KMS-11 (cell line): ENCODE data around the gene CLEC3B.

Source experiments
- H2AFZ ChIP-seq: fragments of 200-600 bp; sonication (generic); 2 replicates; pipeline ENCODE4 v1.6.1; 2016; ENCODE audit warnings: antibody characterized with exemption, mixed run types, low read depth
- H3K27ac ChIP-seq: fragments of 200-600 bp; sonication (generic); 2 replicates; pipeline ENCODE4 v1.6.1; 2016; ENCODE audit warnings: mild to moderate bottlenecking, mixed run types
- H3K27me3 ChIP-seq: fragments of 200-600 bp; sonication (generic); 2 replicates; pipeline ENCODE4 v1.6.1; 2017; ENCODE audit warnings: mild to moderate bottlenecking, low read depth, mixed run types, moderate library complexity; ENCODE audit not compliant: insufficient read depth
- H3K36me3 ChIP-seq: fragments of 200-600 bp; sonication (generic); 2 replicates; pipeline ENCODE4 v1.6.1; 2017; ENCODE audit warnings: mild to moderate bottlenecking, mixed run types; ENCODE audit not compliant: insufficient read depth
- H3K4me1 ChIP-seq: fragments of 200-600 bp; sonication (generic); 2 replicates; pipeline ENCODE4 v1.6.1; 2016; ENCODE audit warnings: mild to moderate bottlenecking, low read depth, mixed run types; ENCODE audit not compliant: poor library complexity, severe bottlenecking
- H3K4me2 ChIP-seq: fragments of 200-600 bp; sonication (generic); 2 replicates; pipeline ENCODE4 v1.7.0; 2016; ENCODE audit warnings: mild to moderate bottlenecking, mixed run types
- H3K4me3 ChIP-seq: fragments of 200-600 bp; sonication (generic); IDR thresholded peaks from 2 replicates; pipeline ENCODE4 v1.6.1; 2017; ENCODE audit warnings: low read depth, low read length, mixed read lengths; ENCODE audit not compliant: insufficient read depth
- H3K79me2 ChIP-seq: fragments of 200-600 bp; sonication (generic); 2 replicates; pipeline ENCODE4 v1.6.1; 2016; ENCODE audit warnings: low read depth, mixed run types; ENCODE audit not compliant: insufficient read depth
- H3K9ac ChIP-seq: fragments of 200-600 bp; sonication (generic); 2 replicates; pipeline ENCODE4 v1.6.1; 2016; ENCODE audit warnings: mild to moderate bottlenecking, mixed run types
- H4K20me1 ChIP-seq: fragments of 200-600 bp; sonication (generic); 2 replicates; pipeline ENCODE4 v1.6.1; 2016; ENCODE audit warnings: mild to moderate bottlenecking, mixed run types; ENCODE audit not compliant: insufficient read depth
- TF ChIP-seq, protein P1 (sequence below): fragments of 200-600 bp; sonication (generic); conservative IDR thresholded peaks from 2 replicates; pipeline ENCODE4 v1.6.1; 2017; ENCODE audit warnings: low read depth, mild to moderate bottlenecking, antibody characterized with exemption, low read length, moderate library complexity, mixed read lengths

CLEC3B gene

DNA sequence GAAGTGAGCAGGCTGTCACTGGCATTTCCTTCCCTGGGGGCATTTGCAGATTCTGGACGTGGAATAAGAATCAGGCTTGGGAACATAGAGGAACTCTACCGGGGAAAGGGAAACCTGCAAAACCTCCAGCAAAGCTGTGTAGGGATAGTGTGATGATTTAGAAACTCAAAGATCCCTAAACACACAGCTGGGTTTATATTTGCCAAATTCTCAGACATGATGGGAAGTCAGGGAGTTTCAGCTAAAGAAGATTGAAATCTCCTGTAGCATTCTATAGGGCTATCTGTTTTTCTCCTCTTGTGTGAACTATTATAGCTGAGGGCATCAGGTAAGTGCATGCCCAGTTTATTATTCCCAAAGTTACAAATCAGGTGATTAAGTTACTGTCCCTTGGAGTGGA lies 9.2 kb upstream of the CLEC3B start:
- TF ChIP-seq, protein P1, sequence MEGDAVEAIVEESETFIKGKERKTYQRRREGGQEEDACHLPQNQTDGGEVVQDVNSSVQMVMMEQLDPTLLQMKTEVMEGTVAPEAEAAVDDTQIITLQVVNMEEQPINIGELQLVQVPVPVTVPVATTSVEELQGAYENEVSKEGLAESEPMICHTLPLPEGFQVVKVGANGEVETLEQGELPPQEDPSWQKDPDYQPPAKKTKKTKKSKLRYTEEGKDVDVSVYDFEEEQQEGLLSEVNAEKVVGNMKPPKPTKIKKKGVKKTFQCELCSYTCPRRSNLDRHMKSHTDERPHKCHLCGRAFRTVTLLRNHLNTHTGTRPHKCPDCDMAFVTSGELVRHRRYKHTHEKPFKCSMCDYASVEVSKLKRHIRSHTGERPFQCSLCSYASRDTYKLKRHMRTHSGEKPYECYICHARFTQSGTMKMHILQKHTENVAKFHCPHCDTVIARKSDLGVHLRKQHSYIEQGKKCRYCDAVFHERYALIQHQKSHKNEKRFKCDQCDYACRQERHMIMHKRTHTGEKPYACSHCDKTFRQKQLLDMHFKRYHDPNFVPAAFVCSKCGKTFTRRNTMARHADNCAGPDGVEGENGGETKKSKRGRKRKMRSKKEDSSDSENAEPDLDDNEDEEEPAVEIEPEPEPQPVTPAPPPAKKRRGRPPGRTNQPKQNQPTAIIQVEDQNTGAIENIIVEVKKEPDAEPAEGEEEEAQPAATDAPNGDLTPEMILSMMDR, result no peak
- Histone ChIP-seq H3K9ac (no peak overlapping the region), H3K4me1 (peaks cover 2% of the 10 kb centered on the region), H3K27ac (no peak overlapping the region), H3K4me2 (no peak overlapping the region), H3K79me2 (no peaks in the 10 kb centered on the region), H3K27me3 (no peaks in the 10 kb centered on the region), H3K4me3 (no peak overlapping the region), H4K20me1 (no peaks in the 10 kb centered on the region), H3K36me3 (no peaks in the 10 kb centered on the region), H2AFZ (no peak overlapping the region)

DNA sequence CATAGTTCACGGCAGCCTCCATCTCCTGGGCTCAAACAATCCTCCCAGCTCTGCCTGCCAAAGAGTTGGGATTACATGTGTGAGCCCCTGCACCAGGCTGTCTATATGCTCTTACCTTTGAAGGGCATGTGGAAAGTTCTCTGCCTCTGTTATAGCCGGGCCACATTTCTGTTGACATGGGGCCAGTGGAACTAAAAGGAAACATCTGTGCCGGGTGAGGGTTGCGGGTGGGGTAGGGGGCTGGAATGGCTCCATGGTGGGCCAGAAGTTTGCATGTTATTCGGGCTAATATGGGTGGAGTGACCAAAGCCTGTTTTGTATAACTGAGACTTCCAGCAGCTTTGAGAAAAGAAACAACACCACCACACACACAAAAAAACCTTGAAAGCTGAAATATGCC lies 8.3 kb upstream of the CLEC3B start:
- no peaks in the 10 kb centered on the region for H3K27me3 ChIP-seq
- no peak overlapping the region for H3K4me2 ChIP-seq
- no peaks in the 10 kb centered on the region for H3K36me3 ChIP-seq
- no peak overlapping the region for H3K27ac ChIP-seq
- TF ChIP-seq, protein P1, result no peak
- H2AFZ ChIP-seq, result no peak overlapping the region
- H3K4me3 ChIP-seq, result no peak overlapping the region
- H3K4me1 ChIP-seq, result no peaks in the 10 kb centered on the region
- no peak overlapping the region for H3K9ac ChIP-seq
- no peaks in the 10 kb centered on the region for H4K20me1 ChIP-seq
- H3K79me2 ChIP-seq, result no peaks in the 10 kb centered on the region

DNA sequence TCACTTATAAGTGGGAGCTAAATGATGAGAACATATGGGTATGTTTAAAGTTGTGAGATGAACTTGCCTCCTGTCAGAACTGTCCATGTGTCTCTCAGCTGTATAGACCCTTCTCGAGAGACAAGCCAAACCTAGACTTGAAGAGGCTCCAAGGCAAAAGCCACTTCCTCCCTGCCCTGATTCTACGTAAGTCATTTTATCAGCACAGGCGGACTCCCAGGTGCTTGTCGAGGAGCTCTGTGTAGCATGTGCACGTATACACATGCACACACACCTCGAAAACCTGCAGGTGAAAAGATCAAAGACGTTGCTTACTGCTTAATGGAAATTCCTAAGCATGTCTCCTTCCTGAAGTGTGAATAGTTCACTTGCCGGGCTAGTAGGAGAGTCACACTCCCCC lies 5.6 kb upstream of the CLEC3B start:
- H3K4me1 ChIP-seq, result no peaks in the 10 kb centered on the region
- no peaks in the 10 kb centered on the region for H3K79me2 ChIP-seq
- TF ChIP-seq, protein P1, result no peak
- no peaks in the 10 kb centered on the region for H3K36me3 ChIP-seq
- H3K4me2 ChIP-seq, result no peak overlapping the region
- no peak overlapping the region for H2AFZ ChIP-seq
- no peaks in the 10 kb centered on the region for H3K27me3 ChIP-seq
- H3K9ac ChIP-seq, result no peak overlapping the region
- H3K27ac ChIP-seq, result no peak overlapping the region
- no peaks in the 10 kb centered on the region for H4K20me1 ChIP-seq
- H3K4me3 ChIP-seq, result no peak overlapping the region

GRCh38 chr3:45021524-45022297 lies 4.4 kb upstream of the CLEC3B start:
- no peak overlapping the region for H3K4me2 ChIP-seq
- TF ChIP-seq, protein P1, result no peak
- H2AFZ ChIP-seq, result no peak overlapping the region
- H3K27me3 ChIP-seq, result no peaks in the 10 kb centered on the region
- H3K4me1 ChIP-seq, result no peaks in the 10 kb centered on the region
- no peak overlapping the region for H3K4me3 ChIP-seq
- no peak overlapping the region for H3K9ac ChIP-seq
- no peak overlapping the region for H3K27ac ChIP-seq
- H3K36me3 ChIP-seq, result no peaks in the 10 kb centered on the region
- no peaks in the 10 kb centered on the region for H3K79me2 ChIP-seq
- no peaks in the 10 kb centered on the region for H4K20me1 ChIP-seq
